ENCODE measurements around the gene RAMACL.

Gene RAMACL

GRCh38 chr6:166545156-166546034, 41.1 kb downstream of the RAMACL start:
- Histone ChIP-seq H3K4me3 (ENCODE audit: severe bottlenecking) (no peak overlapping the region), H3K27me3 (ENCODE audit: insufficient read depth, poor library complexity, severe bottlenecking) (no peaks in the 10 kb centered on the region), H3K9me3 (ENCODE audit: severe bottlenecking) (no peaks in the 10 kb centered on the region), H3K4me1 (ENCODE audit: insufficient read depth, poor library complexity, severe bottlenecking) (peaks cover 12% of the 10 kb centered on the region), H3K27ac (ENCODE audit: poor library complexity, severe bottlenecking) (no peak overlapping the region), H3K36me3 (ENCODE audit: low read depth) (peaks cover 9% of the 10 kb centered on the region)
- DNase-seq (ENCODE audit: low spot score) (no peak), ATAC-seq (ENCODE audit: low read depth) (no peak)
- TF ChIP-seq, protein P1, sequence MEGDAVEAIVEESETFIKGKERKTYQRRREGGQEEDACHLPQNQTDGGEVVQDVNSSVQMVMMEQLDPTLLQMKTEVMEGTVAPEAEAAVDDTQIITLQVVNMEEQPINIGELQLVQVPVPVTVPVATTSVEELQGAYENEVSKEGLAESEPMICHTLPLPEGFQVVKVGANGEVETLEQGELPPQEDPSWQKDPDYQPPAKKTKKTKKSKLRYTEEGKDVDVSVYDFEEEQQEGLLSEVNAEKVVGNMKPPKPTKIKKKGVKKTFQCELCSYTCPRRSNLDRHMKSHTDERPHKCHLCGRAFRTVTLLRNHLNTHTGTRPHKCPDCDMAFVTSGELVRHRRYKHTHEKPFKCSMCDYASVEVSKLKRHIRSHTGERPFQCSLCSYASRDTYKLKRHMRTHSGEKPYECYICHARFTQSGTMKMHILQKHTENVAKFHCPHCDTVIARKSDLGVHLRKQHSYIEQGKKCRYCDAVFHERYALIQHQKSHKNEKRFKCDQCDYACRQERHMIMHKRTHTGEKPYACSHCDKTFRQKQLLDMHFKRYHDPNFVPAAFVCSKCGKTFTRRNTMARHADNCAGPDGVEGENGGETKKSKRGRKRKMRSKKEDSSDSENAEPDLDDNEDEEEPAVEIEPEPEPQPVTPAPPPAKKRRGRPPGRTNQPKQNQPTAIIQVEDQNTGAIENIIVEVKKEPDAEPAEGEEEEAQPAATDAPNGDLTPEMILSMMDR (IDR thresholded peaks at IDR 0.05; ENCODE audit: poor library complexity, severe bottlenecking): no peak

GRCh38 chr6:166544296-166544605, 42.2 kb downstream of the RAMACL start:
- TF ChIP-seq, protein P1 (IDR thresholded peaks at IDR 0.05; ENCODE audit: poor library complexity, severe bottlenecking): no peak
- Histone ChIP-seq H3K27me3 (ENCODE audit: insufficient read depth, poor library complexity, severe bottlenecking) (no peaks in the 10 kb centered on the region), H3K4me3 (ENCODE audit: severe bottlenecking) (no peak overlapping the region), H3K4me1 (ENCODE audit: insufficient read depth, poor library complexity, severe bottlenecking) (peaks cover 12% of the 10 kb centered on the region), H3K36me3 (ENCODE audit: low read depth) (no peaks in the 10 kb centered on the region), H3K27ac (ENCODE audit: poor library complexity, severe bottlenecking) (no peak overlapping the region), H3K9me3 (ENCODE audit: severe bottlenecking) (no peaks in the 10 kb centered on the region)
- no peak for DNase-seq (ENCODE audit: low spot score)
- ATAC-seq (ENCODE audit: low read depth): no peak

DNA sequence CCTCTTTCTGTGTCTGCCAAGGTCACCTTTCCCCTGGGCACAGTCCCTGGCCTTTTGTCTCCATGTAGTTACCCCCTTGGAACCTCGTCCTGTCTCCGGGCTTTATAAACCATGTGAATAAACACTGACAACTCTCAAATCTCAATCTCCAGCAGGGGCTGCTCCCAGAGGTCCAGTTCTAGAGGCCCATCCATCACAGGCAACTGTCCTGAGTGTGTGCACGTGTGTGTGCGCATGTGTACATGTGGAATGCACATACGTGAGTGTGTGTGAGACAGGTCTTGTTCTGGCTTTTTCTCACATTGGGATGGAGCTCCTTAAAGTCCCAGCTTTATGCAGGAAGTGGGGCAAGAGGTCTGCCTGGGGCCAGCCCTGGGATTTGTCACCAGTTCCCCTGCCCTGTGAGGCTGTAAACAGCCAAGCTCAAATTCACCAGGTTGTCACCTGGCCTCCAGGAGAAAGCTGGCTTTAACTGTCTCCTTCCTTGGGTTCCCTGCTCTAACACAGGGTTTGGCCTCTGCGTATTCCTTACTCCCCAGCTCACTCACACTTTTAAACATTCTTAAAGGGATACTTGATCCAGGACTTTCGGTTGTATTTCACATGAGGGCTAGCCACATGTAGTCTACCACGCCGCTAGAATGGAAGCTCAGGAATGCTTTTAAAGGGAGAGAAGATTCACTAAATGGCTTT, 42.7 kb downstream of the RAMACL start:
- ATAC-seq (ENCODE audit: low read depth): no peak
- Histone ChIP-seq H3K27me3 (ENCODE audit: insufficient read depth, poor library complexity, severe bottlenecking) (no peaks in the 10 kb centered on the region), H3K9me3 (ENCODE audit: severe bottlenecking) (no peaks in the 10 kb centered on the region), H3K4me1 (ENCODE audit: insufficient read depth, poor library complexity, severe bottlenecking) (peaks cover 12% of the 10 kb centered on the region), H3K36me3 (ENCODE audit: low read depth) (no peaks in the 10 kb centered on the region), H3K27ac (ENCODE audit: poor library complexity, severe bottlenecking) (no peak overlapping the region), H3K4me3 (ENCODE audit: severe bottlenecking) (no peak overlapping the region)
- DNase-seq (ENCODE audit: low spot score): no peak
- TF ChIP-seq, protein P1 (IDR thresholded peaks at IDR 0.05; ENCODE audit: poor library complexity, severe bottlenecking): no peak

DNA sequence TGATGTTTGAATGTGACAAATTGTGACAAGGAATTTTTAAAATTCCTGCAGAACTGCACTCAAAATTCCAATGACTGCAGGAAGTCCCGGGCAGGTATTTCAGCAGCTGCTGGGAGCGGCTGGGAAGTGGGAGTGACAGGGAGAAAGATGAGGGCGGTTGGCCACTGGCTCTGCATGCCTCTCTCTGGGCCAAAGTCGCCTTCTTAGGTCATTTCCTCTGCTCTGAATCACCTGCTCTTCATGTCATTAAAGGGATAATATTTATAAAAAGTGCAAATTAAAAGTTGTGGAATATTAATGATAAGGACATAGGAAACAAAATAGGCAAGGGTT, 43.9 kb downstream of the RAMACL start:
- Histone ChIP-seq H3K4me1 (ENCODE audit: insufficient read depth, poor library complexity, severe bottlenecking) (peaks cover 12% of the 10 kb centered on the region), H3K9me3 (ENCODE audit: severe bottlenecking) (no peaks in the 10 kb centered on the region), H3K27ac (ENCODE audit: poor library complexity, severe bottlenecking) (peak overlapping the region; percentile 33), H3K36me3 (ENCODE audit: low read depth) (peaks cover 5% of the 10 kb centered on the region), H3K4me3 (ENCODE audit: severe bottlenecking) (no peak overlapping the region), H3K27me3 (ENCODE audit: insufficient read depth, poor library complexity, severe bottlenecking) (no peaks in the 10 kb centered on the region)
- DNase-seq (ENCODE audit: low spot score) (no peak), ATAC-seq (ENCODE audit: low read depth) (peak; percentile 89)
- TF ChIP-seq, protein P1 (IDR thresholded peaks at IDR 0.05; ENCODE audit: poor library complexity, severe bottlenecking): no peak

All from RWPE2 (cell line).